GM23338 (cell line): ENCODE data around the gene PABPN1. TPM values are rescaled to one million over a fixed set of nuclear protein-coding genes. Genes with fewer than 3 reads are reported as not detected.
A peak's percentile ranks its signal among the peaks of the same experiment; 100 is the strongest.

Source experiments
- ATAC-seq: fragments of 200-7000 bp; cut with Tn5 transposase; 3 replicates; pipeline ENCODE4 v1.9.1; 2020
- DNase-seq: peaks from one replicate; pipeline ENCODE4 v3.0.0-alpha.2; 2015; ENCODE audit warnings: low spot score
- H2AFZ ChIP-seq: fragments of 200-600 bp; sonication (generic); 2 replicates; pipeline ENCODE4 v1.8.0; 2016; ENCODE audit warnings: antibody characterized with exemption, mild to moderate bottlenecking, moderate library complexity
- H3F3A ChIP-seq: fragments of 200-600 bp; sonication (generic); replicated peaks from 2 replicates; pipeline ENCODE4 v1.8.0; 2017; ENCODE audit warnings: antibody characterized with exemption, mixed run types, low read depth
- H3K27ac ChIP-seq: fragments of 200-600 bp; sonication (generic); 2 replicates; pipeline ENCODE4 v1.6.1; 2016; ENCODE audit warnings: low read depth
- H3K27me3 ChIP-seq: fragments of 200-600 bp; sonication (generic); 2 replicates; pipeline ENCODE4 v1.8.0; 2016; ENCODE audit warnings: mild to moderate bottlenecking, mixed run types, moderate library complexity; ENCODE audit not compliant: insufficient read depth
- H3K36me3 ChIP-seq: fragments of 200-600 bp; sonication (generic); 2 replicates; pipeline ENCODE4 v1.8.0; 2016; ENCODE audit warnings: mild to moderate bottlenecking; ENCODE audit not compliant: insufficient read depth
- H3K4me1 ChIP-seq: fragments of 200-600 bp; sonication (generic); 2 replicates; pipeline ENCODE4 v1.8.0; 2016; ENCODE audit warnings: mild to moderate bottlenecking, moderate library complexity; ENCODE audit not compliant: insufficient read depth
- H3K4me2 ChIP-seq: fragments of 200-600 bp; sonication (generic); 2 replicates; pipeline ENCODE4 v1.7.1; 2017; ENCODE audit warnings: mixed run types
- H3K4me3 ChIP-seq: fragments of 200-600 bp; sonication (generic); 2 replicates; pipeline ENCODE4 v1.6.1; 2016; ENCODE audit warnings: mixed run types
- H3K79me2 ChIP-seq: fragments of 200-600 bp; sonication (generic); replicated peaks from 2 replicates; pipeline ENCODE4 v1.8.0; 2017; ENCODE audit warnings: mild to moderate bottlenecking; ENCODE audit not compliant: insufficient read depth
- H3K9me2 ChIP-seq: fragments of 200-600 bp; sonication (generic); 2 replicates; pipeline ENCODE4 v1.8.0; 2017; ENCODE audit not compliant: insufficient read depth
- H4K20me1 ChIP-seq: fragments of 200-600 bp; sonication (generic); replicated peaks from 2 replicates; pipeline ENCODE4 v1.8.0; 2017; ENCODE audit warnings: mild to moderate bottlenecking; ENCODE audit not compliant: insufficient read depth
- H3K27ac Mint-ChIP-seq: 2 replicates; pipeline ENCODE4 v1.8.0; 2020; ENCODE audit warnings: inconsistent platforms, mild to moderate bottlenecking, moderate library complexity, mixed read lengths
- H3K27me3 Mint-ChIP-seq: 3 replicates; pipeline ENCODE4 v1.8.0; 2022; ENCODE audit warnings: low read depth, mild to moderate bottlenecking, moderate library complexity, mixed read lengths, inconsistent platforms; ENCODE audit not compliant: insufficient read depth, poor library complexity
- H3K36me3 Mint-ChIP-seq: 3 replicates; pipeline ENCODE4 v1.8.0; 2021; ENCODE audit warnings: low read depth, mild to moderate bottlenecking, inconsistent platforms, moderate library complexity, mixed read lengths
- H3K4me1 Mint-ChIP-seq: 3 replicates; pipeline ENCODE4 v1.8.0; 2020; ENCODE audit warnings: mild to moderate bottlenecking, inconsistent platforms, mixed read lengths
- H3K4me3 Mint-ChIP-seq: 3 replicates; pipeline ENCODE4 v1.8.0; 2021; ENCODE audit warnings: moderate library complexity, mild to moderate bottlenecking, inconsistent platforms, mixed read lengths
- H3K9me3 Mint-ChIP-seq: 3 replicates; pipeline ENCODE4 v1.8.0; 2020; ENCODE audit warnings: moderate library complexity, mild to moderate bottlenecking, inconsistent platforms, mixed read lengths
- CREB1 ChIP-seq: fragments of 250-450 bp; sonication (Bioruptor Pico); IDR thresholded peaks from 2 replicates; pipeline ENCODE4 v1.5.0; 2020; ENCODE audit warnings: low read depth, mild to moderate bottlenecking, moderate library complexity
- CTCF ChIP-seq, 2 experiments: fragments of 200-600 bp in 1 of 2; sonication (generic) in 1 of 2; conservative IDR thresholded peaks; 2 replicates each; pipeline versions ENCODE4 v1.5.1 to v1.6.1; 2016 to 2017; ENCODE audit warnings: antibody characterized with exemption in 2 of 2, low read depth in 2 of 2, mild to moderate bottlenecking in 2 of 2, moderate library complexity in 1 of 2
- ETS1 ChIP-seq: IDR thresholded peaks from 2 replicates; pipeline ENCODE4 v1.6.1; 2016; ENCODE audit warnings: antibody characterized with exemption
- EZH2 ChIP-seq: fragments of 200-600 bp; sonication (generic); IDR thresholded peaks from one replicate; pipeline ENCODE4 v1.8.0; 2017; ENCODE audit warnings: antibody characterized with exemption, mild to moderate bottlenecking, low read depth; ENCODE audit not compliant: unreplicated experiment
- EZH2phosphoT487 ChIP-seq: fragments of 200-600 bp; sonication (generic); IDR thresholded peaks from one replicate; pipeline ENCODE4 v1.8.1; 2018; ENCODE audit warnings: antibody characterized with exemption; ENCODE audit not compliant: unreplicated experiment
- JUNB ChIP-seq: IDR thresholded peaks from one replicate; pipeline ENCODE4 v1.6.1; 2016; ENCODE audit warnings: antibody characterized with exemption; ENCODE audit not compliant: unreplicated experiment
- STAT1 ChIP-seq: IDR thresholded peaks from one replicate; pipeline ENCODE4 v1.6.1; 2016; ENCODE audit warnings: antibody characterized with exemption; ENCODE audit not compliant: unreplicated experiment
- ZNF331 ChIP-seq: fragments of 250-450 bp; sonication (Bioruptor Pico); IDR thresholded peaks from 2 replicates; pipeline ENCODE4 v1.5.0; 2020; ENCODE audit warnings: low read depth, mild to moderate bottlenecking, moderate library complexity
- ZNF462 ChIP-seq: fragments of 250-450 bp; sonication (Bioruptor Pico); IDR thresholded peaks from 2 replicates; pipeline ENCODE4 v1.5.0; 2020; ENCODE audit warnings: mild to moderate bottlenecking, moderate library complexity
- polyA plus RNA-seq: library from polyadenylated mRNA; unstranded; fragments of >200 nt; fragmentation: Nextera tagmentation; extraction: Ambion mirVana; gene quantifications from 2 replicates; pipeline ENCODE4 v1.2.1, GENCODE V29; 2016
- total RNA-seq: library from RNA; depleted of rRNA; stranded (reverse); fragments of >200 nt; shearing (Covaris generic); gene quantifications from 2 replicates; pipeline ENCODE4 v1.2.3, GENCODE V29; 2014

Gene PABPN1
- total and polyA plus RNA-seq, 2 experiments from 2014 or later: 116 to 342 TPM

DNA sequence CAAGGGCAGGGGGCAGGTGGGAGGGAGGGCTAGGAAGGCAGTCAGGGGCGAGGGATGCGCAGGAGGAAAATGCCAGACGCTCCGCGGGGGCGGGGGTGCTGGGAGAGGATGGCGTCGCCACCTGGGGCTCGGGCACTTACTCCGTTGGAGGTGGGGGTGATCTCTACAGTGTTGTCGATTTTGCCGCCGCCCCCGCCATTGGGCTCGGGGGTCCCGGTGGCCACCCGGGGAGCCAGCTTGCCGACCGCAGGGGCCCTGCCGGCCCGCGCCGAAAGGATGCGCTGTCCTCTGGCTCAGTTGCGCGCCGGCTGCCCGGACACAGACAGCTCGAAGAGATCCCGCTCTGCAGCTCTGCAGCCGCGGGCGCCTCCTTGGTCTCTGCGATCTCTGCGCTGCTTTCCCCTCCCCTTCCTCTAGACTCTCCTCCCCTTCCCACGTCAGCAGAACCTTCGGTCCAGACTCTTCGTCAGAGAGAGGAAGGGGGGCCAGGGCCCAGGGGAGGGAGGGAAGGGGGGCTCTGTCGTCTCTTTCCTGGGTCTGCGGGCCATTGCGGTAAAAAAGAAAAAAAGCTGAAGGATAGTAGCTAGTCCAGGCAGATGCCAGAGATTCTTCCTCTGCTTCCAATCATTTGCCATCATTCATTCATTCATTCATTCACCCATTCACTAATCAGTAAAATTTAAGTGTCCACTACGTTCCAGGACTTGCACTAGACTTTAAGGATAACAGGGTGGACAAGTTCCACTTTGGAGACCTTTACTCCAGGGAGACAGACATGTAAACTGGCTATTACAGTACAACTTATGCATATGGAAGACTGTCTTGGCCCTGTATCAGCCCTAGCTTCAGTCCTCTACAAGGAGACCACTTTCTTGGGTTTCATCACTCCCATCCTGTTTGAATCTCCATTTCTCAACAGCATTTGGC is 31.5 kb downstream of the PABPN1 start, which contains the start of gene SLC22A17 (continued):
- TF ChIP-seq ZNF462 (CRISPR knock-in tag): no peak

- peaks cover 14% of the 10 kb centered on the region for H3K27me3 Mint-ChIP-seq
- Histone ChIP-seq H3F3A (no peaks in the 10 kb centered on the region), H3K79me2 (no peaks in the 10 kb centered on the region), H3K36me3 (no peaks in the 10 kb centered on the region), H2AFZ (peak overlapping the region; percentile 66), H3K27ac (no peak overlapping the region), H3K4me2 (peak overlapping the region; percentile 94), H4K20me1 (peaks cover 5% of the 10 kb centered on the region; the same call in 1 of the 2 replicates), H3K4me3 (peak overlapping the region; percentile 85), H3K27me3 (peaks cover 37% of the 10 kb centered on the region), H3K9me2 (no peaks in the 10 kb centered on the region), H3K4me1 (peaks cover 5% of the 10 kb centered on the region; the same call in 1 of the 2 replicates)
- DNase-seq: no peak
- H3K9me3 Mint-ChIP-seq: no peaks in the 10 kb centered on the region; the same call in 1 of the 3 replicates
- H3K27ac Mint-ChIP-seq: no peak overlapping the region
- H3K4me1 Mint-ChIP-seq: peaks cover 12% of the 10 kb centered on the region
- peak overlapping the region; percentile 69 for H3K4me3 Mint-ChIP-seq
- peaks cover 21% of the 10 kb centered on the region for H3K36me3 Mint-ChIP-seq
- no peak for ATAC-seq
- TF ChIP-seq CTCF (conservative IDR thresholded peaks at IDR 0.05; ENCODE audit: low read depth in 2 of 2) (no peak), EZH2 (no peak), JUNB (no peak), CREB1 (CRISPR knock-in tag) (no peak), ZNF331 (CRISPR knock-in tag) (no peak), EZH2phosphoT487 (no peak), ETS1 (no peak), STAT1 (no peak)
These were observed 32.1 kb downstream of the PABPN1 start for GRCh38 chr14:23353433-23353780.
